Measurements from ENCODE around the gene NXF1. TPM values are rescaled to one million over a fixed set of nuclear protein-coding genes. Genes with fewer than 3 reads are reported as not detected.
A peak's percentile ranks its signal among the peaks of the same experiment; 100 is the strongest.

Gene NXF1
- total and polyA plus RNA-seq, 2 of the 13 experiments (the other 11 are each of a cell fraction or from before 2014, with no cell fraction given), result 30.4 to 30.9 TPM

DNA sequence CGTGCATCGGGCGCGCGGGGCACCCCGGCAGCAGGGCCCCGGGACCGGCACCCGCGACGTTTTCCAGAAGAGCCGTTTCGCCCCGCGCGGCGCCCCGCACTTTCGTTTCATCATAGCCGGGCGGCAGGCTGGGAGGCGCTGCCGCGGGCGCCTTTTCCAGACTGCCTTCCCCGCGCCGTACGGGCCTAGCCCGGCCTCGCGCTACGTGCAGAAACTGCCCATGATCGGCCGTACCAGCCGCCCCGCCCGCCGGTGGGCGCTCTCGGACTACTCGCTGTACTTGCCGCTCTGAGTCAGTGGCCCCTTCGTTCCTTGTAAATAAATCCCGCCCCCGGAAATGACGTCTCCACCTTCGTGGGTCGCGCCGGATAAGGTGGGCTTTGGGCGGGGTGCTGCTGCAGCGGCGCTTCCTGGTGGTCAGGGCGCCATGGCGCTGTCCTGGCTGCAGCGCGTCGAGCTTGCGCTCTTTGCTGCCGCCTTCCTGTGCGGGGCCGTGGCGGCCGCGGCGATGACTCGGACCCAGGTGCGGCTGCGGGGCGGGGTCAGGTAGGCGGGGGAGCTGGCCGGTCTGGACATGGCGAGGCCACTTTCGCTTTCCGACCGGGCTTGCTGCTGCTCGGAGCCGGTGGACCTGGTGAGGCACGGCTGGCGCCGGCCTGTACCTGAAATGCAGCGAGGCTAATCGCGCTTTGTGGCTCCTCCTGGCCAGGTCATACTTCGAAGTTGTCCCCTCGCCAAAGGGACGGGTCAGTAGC lies 18.1 kb downstream of the NXF1 start, which contains the start of gene TMEM179B (continued):
- peak; percentile 60; the same call in 1 of the 2 replicates for TF ChIP-seq CHD2 (IDR thresholded peaks at IDR 0.05; ENCODE audit: low read depth, low read length)
- TF ChIP-seq ZNF646 (CRISPR knock-in tag; IDR thresholded peaks at IDR 0.05), result peak; percentile 58; the same call in 1 of the 2 replicates
- TF ChIP-seq ZNF530 (CRISPR knock-in tag; IDR thresholded peaks at IDR 0.05; ENCODE audit: low read depth), result no peak
- peak; percentile 90 for TF ChIP-seq ZFY (CRISPR knock-in tag; IDR thresholded peaks at IDR 0.05)
- peak; percentile 30; the same call in 1 of the 2 replicates for TF ChIP-seq ZFP36L2 (CRISPR knock-in tag; IDR thresholded peaks at IDR 0.05)
- peak; percentile 92; the same call in 1 of the 2 replicates for TF ChIP-seq POGK (CRISPR knock-in tag; conservative IDR thresholded peaks at IDR 0.05)
- TF ChIP-seq TBP (CRISPR knock-in tag; IDR thresholded peaks at IDR 0.05), result peak; percentile 28; the same call in 1 of the 2 replicates
- TF ChIP-seq, protein P1, sequence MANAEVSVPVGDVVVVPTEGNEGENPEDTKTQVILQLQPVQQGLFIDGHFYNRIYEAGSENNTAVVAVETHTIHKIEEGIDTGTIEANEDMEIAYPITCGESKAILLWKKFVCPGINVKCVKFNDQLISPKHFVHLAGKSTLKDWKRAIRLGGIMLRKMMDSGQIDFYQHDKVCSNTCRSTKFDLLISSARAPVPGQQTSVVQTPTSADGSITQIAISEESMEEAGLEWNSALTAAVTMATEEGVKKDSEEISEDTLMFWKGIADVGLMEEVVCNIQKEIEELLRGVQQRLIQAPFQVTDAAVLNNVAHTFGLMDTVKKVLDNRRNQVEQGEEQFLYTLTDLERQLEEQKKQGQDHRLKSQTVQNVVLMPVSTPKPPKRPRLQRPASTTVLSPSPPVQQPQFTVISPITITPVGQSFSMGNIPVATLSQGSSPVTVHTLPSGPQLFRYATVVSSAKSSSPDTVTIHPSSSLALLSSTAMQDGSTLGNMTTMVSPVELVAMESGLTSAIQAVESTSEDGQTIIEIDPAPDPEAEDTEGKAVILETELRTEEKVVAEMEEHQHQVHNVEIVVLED (CRISPR knock-in tag; IDR thresholded peaks at IDR 0.05; ENCODE audit: borderline replicate concordance), result peak; percentile 89
- 0 out of 2 replicates have a peak, but pooled peaks have one; percentile 35 for TF ChIP-seq ARID5B (CRISPR knock-in tag; IDR thresholded peaks at IDR 0.05)
- TF ChIP-seq THAP11 (CRISPR knock-in tag; IDR thresholded peaks at IDR 0.05), result peak; percentile 90
- TF ChIP-seq ATF1 (CRISPR knock-in tag; IDR thresholded peaks at IDR 0.05), result peak; percentile 90
- no peak for TF ChIP-seq TERF1 (CRISPR knock-in tag; IDR thresholded peaks at IDR 0.05)
- TF ChIP-seq SMYD3 (CRISPR knock-in tag; IDR thresholded peaks at IDR 0.05), result peak; percentile 94
